HG02759 (cell line): ENCODE data around the gene PHF2.
"Not testable (repeated sequence)": the region's sequence is repeated elsewhere in the genome, so short reads cannot be mapped to it uniquely, and the experiment has no call there.

Experiments
- ATAC-seq: cut with Tn5 transposase; IDR thresholded peaks from one replicate; pipeline ENCODE4 v1.9.1; 2021; ENCODE audit warnings: mild to moderate bottlenecking, moderate library complexity; ENCODE audit not compliant: unreplicated experiment

The PHF2 gene

DNA sequence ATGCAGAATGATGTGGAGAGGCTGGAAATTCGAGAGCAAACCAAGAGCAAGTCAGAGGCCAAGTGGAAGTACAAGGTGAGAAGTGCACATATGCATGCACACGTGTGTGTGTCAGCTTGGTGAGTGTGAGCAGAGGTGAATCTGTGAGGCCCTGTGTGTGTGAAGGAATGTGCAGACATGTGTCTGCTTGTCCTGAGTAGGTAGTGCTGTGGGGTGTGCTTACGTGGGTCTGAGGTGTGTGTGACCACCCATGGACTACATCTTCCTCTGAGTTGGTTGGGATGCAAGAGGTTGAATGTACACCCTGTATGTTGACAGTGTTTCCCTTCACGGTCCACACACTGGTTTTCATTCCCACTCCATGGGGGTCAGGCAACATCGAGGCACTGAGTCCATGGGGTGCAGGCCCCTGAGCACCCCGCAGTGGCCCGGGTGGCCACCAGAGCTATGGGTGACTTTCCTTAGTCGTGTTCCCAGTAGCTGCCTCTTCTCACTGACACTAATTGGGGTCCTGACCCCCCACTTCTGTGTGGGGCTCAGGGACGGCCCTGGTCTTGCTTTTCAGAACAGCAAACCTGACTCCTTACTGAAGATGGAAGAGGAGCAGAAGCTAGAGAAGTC lies 86.7 kb downstream of the PHF2 start:
- ATAC-seq = no peak

DNA sequence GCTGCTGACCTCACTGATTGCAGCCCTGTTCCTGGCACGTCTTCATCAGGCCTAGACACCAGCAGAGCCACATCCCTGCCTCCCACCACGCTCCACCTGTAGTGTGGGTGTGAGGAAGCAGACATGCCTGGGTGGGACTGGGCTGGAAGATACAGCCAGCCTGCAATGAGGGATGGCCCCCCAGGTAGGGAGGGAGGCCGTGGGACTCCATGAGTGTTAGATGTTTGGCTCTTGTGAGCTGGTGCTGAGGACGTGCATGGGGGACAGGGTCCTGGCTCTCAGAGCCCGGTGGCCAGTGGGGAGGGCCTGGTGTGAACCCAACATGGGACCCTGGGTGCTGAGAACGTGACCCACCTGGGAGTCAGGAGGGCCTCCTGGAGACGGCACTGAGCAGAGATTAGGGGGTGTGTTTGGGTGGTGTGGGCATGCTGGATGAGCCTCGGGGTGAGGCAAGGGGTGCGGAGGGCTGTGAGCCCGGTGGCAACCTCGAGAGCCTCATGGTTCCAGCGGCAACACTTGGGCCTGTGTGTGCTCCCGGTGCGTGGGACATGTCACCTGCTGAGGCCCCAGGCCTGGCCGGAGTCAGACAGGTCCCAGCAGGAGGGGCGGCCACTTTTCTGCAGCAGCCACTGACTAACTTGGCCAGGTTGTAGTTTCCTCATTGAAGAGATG lies 87.6 kb downstream of the PHF2 start:
- ATAC-seq = no peak

DNA sequence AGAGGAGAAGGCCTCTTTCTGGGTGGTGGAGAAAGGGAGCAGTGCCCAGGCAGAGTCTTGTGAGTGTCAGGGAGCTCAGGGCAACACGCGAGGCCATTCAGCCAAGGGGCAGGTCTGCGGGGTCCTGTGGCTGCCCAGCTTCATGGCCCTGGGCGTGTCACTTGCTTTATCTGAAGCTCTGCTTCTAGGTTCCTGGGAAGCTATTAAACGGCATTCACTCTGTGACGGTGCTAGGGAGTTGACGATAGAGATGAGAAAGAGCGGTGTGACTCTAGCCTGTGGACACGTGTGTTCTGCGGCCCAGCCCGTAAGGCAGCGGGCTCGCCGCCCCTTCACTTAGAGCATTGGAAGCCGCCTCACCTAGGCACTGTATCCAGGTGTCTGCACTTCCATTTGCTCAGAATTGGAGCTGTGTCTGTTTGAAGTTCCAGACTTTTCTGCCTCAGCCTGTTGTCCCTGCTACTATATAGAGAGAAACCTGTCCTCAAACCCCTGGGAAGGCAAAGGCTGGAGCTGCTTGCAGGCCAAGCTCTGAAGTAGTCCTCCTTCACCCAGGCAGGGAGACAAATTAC lies 88.3 kb downstream of the PHF2 start:
- no peak for ATAC-seq

DNA sequence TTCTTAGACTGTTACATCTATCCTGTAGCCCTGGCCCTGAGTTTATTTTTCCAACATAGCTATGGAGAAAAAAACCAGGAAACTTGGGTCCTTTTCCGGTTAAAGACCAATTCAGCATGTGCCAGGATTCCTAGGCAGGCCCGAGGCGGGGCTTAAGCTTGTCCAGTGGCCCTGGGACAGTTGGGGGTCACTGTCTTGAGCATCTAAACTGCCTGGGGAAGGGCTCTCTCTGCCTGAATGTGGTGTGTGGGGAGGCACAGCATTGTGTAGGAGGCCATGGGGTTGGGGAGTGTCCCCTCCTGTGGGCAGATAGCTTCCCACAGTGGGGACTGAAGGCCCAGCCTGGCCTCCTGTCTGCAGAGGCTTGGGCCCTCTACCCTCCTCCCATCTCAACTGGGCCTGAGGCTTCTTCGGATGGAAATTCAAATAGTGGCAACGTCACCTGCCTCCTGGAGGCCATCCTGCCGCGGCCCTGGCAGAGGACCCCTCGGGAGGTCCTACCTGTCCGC lies 88.8 kb downstream of the PHF2 start:
- no peak for ATAC-seq

DNA sequence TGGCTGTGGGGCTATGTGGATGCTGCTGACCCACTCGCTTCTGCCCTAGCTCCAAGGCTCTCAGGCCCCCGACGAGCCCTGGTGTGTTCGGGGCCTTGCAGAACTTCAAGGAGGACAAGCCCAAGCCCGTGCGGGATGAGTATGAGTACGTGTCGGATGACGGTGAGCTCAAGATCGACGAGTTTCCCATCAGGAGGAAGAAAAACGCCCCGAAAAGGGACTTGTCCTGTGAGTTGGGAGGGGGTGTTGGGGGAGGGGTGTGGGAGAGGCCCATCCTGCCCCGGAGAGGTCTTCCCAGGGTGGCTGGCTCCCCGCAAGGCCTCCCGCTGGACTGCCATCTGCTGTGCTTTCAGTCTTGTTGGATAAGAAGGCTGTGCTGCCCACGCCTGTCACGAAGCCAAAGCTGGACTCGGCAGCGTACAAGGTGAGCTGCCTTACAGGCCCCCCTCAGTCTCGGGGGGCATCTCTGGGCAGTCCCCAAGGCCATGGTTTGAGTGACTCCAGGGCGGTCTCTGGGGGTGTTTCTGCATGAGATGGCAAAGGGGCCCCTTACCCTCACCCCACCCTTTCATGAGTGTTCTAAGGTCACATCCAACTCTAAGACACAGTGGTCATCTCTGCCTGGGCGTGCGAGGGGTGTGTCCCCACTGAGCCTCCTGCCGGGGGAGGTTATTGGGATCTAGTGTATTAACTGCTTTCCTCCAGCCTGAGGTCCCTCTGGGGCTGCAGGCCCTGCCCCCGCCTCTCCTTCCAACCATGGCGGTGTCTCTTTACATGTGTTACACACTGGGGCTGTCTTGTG lies 89.5 kb downstream of the PHF2 start:
- no peak for ATAC-seq

DNA sequence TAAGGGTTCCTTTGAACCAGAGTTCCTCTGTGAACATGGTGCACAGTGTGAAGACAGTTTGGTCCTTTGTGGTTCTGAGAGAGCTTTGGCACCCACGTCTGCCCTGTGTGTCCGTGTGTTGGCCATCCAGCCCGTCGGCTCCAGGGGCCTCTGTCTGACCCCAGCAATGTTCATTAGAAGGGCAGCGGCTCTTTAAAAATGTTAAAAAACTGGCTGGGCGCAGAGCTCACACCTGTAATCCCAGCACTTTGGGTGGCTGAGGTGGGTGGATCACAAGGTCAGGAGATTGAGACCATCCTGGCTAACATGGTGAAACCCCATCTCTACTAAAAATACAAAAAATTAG lies 90.0 kb downstream of the PHF2 start:
- ATAC-seq = not testable (repeated sequence)

DNA sequence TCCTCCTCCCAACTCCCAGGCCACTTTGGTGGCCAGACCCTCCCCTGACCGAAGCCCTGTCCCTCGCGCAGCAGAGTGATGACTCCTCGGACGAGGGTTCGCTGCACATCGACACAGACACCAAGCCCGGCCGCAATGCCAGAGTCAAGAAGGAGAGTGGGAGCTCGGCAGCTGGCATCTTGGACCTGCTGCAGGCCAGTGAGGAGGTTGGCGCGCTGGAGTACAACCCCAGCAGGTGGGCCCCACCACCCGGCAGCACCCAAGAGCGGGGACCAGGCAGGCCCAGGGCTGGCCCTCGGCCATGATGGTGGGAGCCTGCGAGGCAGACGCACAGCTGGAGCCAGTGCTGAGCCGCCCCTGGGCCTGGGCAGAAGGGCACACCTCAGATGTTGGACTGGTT lies 90.6 kb downstream of the PHF2 start:
- ATAC-seq = no peak

DNA sequence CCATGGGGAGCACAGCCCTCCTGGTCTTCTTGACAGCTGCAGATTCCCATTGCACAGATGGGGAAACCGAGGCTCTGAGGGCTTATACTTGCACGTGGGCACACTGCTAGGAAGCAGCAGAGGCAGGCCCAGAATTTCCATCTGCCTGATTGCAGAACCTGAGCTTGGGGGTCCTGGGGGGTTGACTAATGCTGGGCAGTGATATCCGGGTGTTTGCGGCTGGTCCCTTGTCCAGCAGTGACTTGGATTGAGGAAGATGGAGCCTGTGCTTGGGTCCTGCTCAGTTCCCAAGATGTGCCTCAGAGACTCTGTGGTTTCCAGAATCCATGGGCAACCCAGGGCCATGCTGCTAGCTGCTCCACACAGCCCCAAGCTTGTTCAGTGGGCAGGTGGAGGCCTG lies 91.2 kb downstream of the PHF2 start:
- no peak for ATAC-seq

DNA sequence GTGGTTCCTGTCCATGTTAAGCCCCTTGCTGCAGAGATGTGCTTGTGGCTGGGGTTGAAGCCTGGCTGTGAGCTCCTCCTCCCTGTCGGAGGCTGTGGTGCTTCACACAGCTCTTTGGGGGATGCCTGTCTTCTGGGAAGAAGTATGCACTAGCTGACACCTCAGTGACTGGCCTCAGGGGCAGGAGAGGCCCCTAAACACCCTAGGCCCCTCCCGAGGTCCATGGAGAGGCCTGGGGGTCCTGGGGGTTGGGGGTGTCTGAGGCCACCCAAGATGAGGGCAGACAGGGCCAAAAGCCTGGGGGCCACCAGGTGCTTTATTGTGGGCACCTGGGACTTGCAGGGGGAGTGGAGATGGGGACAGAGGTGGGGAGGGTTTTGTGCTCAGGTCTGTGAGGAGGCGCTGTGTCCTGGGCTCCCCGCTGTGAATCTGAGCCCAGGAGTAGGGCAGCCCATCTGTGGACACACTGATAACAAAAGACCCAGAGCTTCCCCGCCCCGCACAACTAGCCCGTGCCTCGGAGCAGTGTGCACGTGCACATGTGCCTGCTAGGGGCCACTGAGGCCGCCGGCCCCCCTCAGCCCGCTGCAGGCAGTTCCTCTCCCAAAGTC lies 92.0 kb downstream of the PHF2 start:
- ATAC-seq = no peak

DNA sequence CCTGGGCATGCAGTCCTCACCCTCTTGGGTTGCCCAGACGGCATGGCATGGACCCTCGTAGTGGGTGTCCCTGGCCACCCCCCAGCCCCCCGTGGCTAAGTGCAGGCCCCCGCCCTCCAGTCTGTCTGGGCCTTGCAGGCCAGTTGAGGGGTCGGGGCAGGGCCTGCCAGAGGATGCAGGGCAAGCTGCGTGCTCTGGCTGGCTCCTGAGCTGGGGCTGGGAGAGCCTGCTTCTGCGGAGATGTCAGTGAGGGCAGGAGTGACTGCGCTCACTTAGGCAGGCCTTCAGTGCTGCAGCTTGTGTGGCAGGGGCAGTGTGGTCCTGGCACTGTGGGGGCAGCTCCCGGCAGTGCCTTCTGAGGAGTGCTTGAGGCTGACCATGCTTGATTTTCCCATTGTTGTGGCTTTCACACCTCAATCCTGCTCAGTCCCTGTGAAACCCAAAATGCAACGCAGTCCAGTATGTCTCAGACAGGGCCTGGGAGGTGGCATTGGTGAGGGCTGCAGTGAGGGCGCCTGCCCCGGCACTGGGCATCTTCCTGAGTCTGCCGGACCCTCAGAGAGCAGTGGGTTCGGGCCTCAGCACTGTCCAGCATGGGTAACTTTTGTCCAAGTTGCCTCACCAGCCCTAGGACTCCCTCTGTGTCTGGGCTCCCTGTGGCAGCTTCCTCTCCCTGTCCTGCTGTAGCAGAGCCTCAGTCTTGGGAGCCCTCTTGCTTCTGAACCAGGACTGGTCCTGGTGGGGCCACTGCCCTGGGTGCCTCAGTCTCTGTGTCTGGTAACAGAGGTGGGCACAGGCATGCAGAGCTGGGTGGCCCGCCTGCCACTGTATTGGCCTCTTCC lies 93.0 kb downstream of the PHF2 start:
- ATAC-seq = no peak

DNA sequence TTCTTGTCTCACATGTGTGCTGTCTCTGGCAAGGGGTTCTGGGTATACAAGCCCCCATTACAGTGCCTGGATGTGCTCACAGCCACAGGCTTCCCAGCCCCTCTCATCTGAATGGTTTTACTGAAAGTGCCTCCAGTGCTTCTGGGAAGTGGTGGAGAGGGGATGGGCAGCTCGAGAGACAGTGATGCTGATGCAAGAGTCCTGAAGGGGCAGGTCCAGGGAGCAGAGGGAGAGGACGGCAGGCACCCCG lies 93.5 kb downstream of the PHF2 start:
- no peak for ATAC-seq

DNA sequence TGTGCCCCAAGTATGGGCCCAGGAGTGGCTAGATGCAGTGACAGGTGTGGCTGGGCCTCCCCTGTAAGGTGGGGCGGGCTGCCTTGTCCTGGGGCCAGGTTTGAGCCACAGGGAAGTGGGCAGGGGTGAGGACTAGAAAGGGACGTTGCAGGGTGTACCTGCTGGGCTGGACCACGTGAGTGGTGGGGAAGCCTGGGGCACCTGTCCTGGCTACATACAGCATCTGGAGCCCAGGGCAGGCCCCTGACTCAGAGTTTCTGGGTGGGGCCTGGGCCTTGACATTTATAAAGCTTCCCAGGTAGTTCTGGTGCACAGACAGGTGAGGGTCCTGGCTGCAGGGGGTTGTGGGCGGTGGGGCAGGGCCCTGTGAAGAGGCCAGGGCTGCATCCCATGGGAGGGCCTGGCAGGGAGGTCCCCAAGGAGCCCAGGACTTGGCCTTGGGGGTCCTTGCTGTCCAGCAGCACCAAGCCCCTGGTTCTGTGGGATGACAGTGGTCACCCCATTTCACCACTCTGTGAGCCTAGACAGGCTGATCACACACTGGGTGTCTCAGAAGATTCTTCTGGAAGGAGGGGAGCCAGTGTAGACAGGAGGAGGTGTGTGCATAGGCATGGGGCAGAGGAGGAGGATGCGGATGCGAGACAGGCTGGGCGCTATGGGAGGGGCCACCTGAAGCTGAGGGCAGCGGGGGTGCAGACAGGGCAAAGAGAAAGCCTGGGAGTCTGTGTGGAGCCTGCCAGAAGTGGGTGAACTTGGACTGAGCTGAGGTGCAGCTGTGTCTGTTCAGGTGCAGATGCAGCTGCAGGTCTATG lies 94.0 kb downstream of the PHF2 start:
- no peak for ATAC-seq

DNA sequence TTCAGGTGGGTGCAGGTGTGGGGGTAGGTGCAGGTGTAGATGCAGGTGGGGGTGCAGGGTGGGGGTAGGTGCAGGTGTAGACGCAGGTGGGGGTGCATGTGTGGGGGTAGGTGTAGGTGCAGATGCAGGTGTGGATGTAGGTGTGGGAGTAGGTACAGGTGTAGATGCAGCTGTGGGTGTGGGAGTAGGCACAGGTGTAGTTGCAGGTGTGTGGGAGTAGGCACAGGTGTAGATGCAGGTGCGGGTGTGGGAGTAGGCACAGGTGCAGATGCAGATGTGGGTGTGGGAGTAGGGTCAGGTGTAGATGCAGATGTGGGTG lies 94.6 kb downstream of the PHF2 start:
- ATAC-seq = no peak

DNA sequence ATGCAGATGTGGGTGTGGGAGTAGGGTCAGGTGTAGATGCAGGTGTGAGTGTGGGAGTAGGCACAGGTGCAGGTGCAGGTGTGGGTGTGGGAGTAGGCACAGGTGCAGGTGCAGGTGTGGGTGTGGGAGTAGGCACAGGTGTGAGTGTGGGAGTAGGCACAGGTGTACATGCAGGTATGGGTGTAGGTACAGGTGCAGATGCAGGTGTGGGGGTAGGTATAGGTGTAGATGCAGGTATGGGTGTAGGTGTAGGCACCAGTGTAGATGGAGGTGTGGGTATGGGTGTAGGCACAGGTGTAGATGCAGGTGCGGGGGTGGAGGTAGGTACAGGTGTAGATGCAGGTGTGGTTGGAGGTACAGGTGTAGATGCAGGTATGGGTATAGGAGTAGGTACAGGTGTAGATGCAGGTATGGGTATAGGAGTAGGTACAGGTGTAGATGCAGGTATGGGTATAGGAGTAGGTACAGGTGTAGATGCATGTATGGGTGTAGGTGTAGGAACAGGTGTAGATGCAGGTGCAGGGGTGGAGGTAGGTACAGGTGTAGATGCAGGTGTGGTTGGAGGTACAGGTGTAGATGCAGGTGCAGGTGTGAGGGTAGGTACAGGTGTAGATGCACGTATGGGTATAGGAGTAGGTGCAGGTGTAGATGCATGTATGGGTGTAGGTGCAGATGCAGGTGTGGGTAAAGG lies 96.1 kb downstream of the PHF2 start:
- not testable (repeated sequence) for ATAC-seq

DNA sequence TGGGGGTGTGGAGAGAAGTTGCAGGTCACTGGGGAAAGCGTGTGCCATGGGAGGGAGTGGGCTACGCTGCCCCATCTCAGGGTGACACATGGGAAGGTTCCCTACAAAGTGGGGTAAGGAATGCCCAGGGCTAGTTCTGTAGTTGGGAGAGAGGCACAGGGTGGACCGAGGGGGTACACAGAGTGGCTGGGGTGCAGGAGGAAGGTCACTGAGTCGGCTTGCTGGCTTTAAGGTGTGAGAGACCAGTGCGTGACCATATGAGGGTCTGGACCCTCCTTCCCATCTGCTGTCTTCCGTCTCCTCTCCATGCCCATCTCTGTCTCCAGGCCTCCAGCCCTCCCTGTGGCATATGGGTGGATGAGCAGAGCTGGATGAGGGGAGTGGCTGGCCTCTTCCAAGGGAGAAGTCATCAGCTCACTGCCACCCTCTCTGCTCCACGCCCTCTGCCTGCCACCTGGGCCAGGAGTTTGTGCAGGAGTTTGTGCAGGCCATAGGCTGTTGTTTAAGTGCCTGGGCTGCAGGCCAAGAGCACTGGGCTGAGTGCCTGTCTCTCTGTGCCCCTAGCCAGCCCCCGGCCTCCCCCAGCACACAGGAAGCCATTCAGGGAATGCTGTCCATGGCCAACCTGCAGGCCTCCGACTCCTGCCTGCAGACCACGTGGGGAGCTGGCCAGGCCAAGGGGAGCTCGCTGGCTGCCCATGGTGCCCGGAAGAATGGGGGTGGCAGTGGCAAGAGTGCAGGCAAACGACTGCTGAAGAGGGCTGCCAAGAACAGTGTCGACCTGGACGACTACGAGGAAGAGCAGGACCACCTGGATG lies 96.8 kb downstream of the PHF2 start:
- no peak for ATAC-seq

DNA sequence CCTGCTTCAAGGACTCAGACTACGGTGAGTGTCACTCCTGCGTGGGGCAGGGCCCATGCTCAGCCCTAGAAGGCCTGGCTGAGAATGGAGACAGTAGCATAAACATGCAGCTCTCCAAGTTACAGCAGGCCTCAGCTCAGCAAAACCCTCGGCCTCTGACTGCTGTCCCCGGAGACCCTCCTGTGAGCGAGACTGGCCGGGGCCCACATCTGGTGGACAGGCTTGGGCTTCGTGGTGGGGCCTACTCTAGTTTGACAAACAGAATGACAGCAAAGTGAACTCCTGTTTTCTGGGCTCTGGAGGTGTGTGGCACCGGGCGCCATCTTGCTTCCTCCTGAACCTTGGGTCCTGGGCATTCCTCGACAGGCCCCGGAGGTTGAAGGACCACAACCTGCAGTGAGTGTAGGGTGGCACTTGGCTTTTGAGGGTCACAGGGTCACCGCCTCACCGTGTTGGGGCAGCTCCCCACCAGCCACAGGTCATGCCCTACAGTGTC lies 97.5 kb downstream of the PHF2 start:
- no peak for ATAC-seq

DNA sequence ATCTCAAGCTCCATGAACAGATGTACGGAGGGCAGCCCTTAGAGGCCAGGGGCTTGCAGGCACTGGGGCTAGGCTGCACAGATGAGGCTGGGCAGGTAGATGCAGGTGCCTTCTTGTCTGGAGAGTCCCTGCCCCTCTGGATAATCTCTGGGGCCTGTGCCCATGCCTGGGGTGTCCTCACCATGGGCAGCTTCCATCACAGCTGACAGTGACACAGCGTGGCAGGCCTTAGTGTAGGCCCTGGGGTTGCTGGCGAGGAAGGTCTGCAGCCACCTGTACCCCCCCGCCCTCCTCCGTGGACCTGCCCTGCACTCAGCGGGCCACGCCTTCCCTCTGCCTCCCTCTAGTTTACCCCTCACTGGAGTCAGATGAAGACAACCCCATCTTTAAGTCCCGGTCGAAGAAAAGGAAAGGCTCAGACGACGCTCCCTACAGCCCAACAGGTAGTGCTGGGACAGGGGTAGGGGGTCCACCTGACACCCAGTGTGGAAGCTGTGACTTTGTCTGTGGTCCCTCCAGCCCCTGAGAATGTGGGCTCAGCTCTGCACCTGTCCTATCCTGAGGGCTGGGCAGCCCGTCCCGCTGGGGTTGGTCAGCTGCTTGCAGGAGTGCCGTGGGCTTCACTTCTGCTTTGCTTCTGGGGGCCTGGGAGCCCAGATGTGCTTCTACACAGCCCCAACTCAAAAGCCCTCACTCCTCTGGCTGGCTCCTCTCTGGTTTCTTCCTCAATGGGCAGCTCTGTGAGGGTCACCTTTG lies 98.4 kb downstream of the PHF2 start:
- ATAC-seq = no peak
